PC-9 (cell line): ENCODE results near the gene BTBD19. TPM values are rescaled to one million over a fixed set of nuclear protein-coding genes. Genes with fewer than 3 reads are reported as not detected.

ENCODE experiments used
- BruUV-seq: library from RNA; stranded (reverse); fragments of 400-500 nt; replicated peaks from 2 replicates; lab custom pipeline; 2021; lab: Mats Ljungman, UMichigan
- CTCF ChIA-PET: fragments of 300-600 bp; sonication (Branson Sonifier 250); formaldehyde crosslinking; loops from one replicate; lab custom pipeline; 2022; ENCODE audit warnings: antibody characterized with exemption; lab: Charles Lee
- POLR2A ChIA-PET: fragments of 300-600 bp; sonication (Branson Sonifier 250); formaldehyde crosslinking; loops from one replicate; lab custom pipeline; 2022; ENCODE audit warnings: antibody characterized with exemption; ENCODE audit not compliant: unreplicated experiment; lab: Charles Lee
- DNase-seq, 2 experiments: peaks; one replicate each; pipeline versions ENCODE4 v3.0.0 to v3.0.0-alpha.2; 2015 to 2022; ENCODE audit warnings: mixed read lengths in 1 of 2
- H2AFZ ChIP-seq: fragments of 200-600 bp; sonication (generic); 2 replicates; pipeline ENCODE4 v1.8.1; 2017; ENCODE audit warnings: antibody characterized with exemption
- H3F3A ChIP-seq: fragments of 200-600 bp; sonication (generic); 2 replicates; pipeline ENCODE4 v1.8.1; 2017; ENCODE audit warnings: antibody characterized with exemption, mild to moderate bottlenecking, low read depth; ENCODE audit not compliant: insufficient read depth
- H3K27ac ChIP-seq: fragments of 200-600 bp; sonication (generic); 2 replicates; pipeline ENCODE4 v1.6.1; 2016; ENCODE audit warnings: mixed run types
- H3K27me3 ChIP-seq: fragments of 200-600 bp; sonication (generic); 2 replicates; pipeline ENCODE4 v1.6.1; 2016; ENCODE audit warnings: low read depth, mixed run types; ENCODE audit not compliant: insufficient read depth
- H3K36me3 ChIP-seq: fragments of 200-600 bp; sonication (generic); 2 replicates; pipeline ENCODE4 v1.6.1; 2016; ENCODE audit warnings: low read depth, mixed run types
- H3K4me1 ChIP-seq: fragments of 200-600 bp; sonication (generic); replicated peaks from 2 replicates; pipeline ENCODE4 v1.6.1; 2016; ENCODE audit warnings: mixed run types; ENCODE audit not compliant: insufficient read depth
- H3K4me2 ChIP-seq: fragments of 200-600 bp; sonication (generic); 2 replicates; pipeline ENCODE4 v1.6.1; 2017; ENCODE audit warnings: mixed run types
- H3K4me3 ChIP-seq: fragments of 200-600 bp; sonication (generic); 2 replicates; pipeline ENCODE4 v1.6.1; 2016; ENCODE audit warnings: mixed run types
- H3K79me2 ChIP-seq: fragments of 200-600 bp; sonication (generic); 2 replicates; pipeline ENCODE4 v1.6.1; 2017; ENCODE audit warnings: low read depth, mixed run types
- H3K9me2 ChIP-seq: fragments of 200-600 bp; sonication (generic); 2 replicates; pipeline ENCODE4 v1.8.1; 2017; ENCODE audit warnings: mild to moderate bottlenecking; ENCODE audit not compliant: insufficient read depth
- H3K9me3 ChIP-seq: fragments of 200-600 bp; sonication (generic); 2 replicates; pipeline ENCODE4 v1.8.1; 2016; ENCODE audit warnings: low read depth; ENCODE audit not compliant: insufficient read depth
- H4K20me1 ChIP-seq: fragments of 200-600 bp; sonication (generic); 2 replicates; pipeline ENCODE4 v1.8.1; 2017; ENCODE audit not compliant: insufficient read depth
- EZH2 ChIP-seq: fragments of 200-600 bp; sonication (generic); IDR thresholded peaks from 2 replicates; pipeline ENCODE4 v1.8.0; 2017; ENCODE audit warnings: antibody characterized with exemption, low read depth
- intact Hi-C: fragments of 100-400 bp; cut with micrococcal nuclease; formaldehyde crosslinking; loops from one replicate; pipeline ENCODE4 v1.10.0; 2022; ENCODE audit not compliant: unreplicated experiment
- total RNA-seq: library from RNA; stranded (reverse); gene quantifications from 2 replicates; pipeline ENCODE4 v1.2.3, GENCODE V29; 2021
- TF ChIP-seq, protein P1 (sequence below): fragments of 200-600 bp; sonication (generic); conservative IDR thresholded peaks from 2 replicates; pipeline ENCODE4 v1.6.1; 2017; ENCODE audit warnings: mixed run types, antibody characterized with exemption, mild to moderate bottlenecking, moderate library complexity

The BTBD19 gene
- total RNA-seq, 1 experiment from 2014 or later: 6.2 TPM

DNA sequence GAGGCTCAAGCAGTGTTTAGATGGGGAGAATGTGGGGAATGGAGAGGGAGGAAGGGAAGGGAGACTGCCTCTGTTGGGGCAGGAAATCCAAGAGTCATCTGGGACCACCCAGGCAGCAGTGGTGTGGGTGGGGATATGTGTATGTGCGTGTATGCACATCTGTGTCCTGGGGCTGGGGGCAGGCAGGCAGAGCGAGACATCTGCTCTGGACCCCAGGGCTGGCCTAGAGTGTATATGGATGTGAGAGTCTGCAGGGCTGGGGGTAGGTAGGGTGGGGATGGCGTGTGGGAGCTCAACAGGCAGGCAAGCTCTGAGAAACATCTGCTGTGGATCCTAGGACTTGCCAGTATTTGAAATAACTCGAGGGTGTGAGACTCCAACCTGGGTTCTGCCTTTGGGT is 31.3 kb downstream of the BTBD19 start:
- Histone ChIP-seq H2AFZ (no peak overlapping the region), H3K9me3 (no peaks in the 10 kb centered on the region), H3K4me2 (no peak overlapping the region), H3K4me3 (no peak overlapping the region), H3K4me1 (no peaks in the 10 kb centered on the region), H3K27ac (no peak overlapping the region), H3F3A (peaks cover 4% of the 10 kb centered on the region), H3K27me3 (no peaks in the 10 kb centered on the region), H3K79me2 (no peaks in the 10 kb centered on the region), H3K9me2 (no peaks in the 10 kb centered on the region), H3K36me3 (no peaks in the 10 kb centered on the region), H4K20me1 (no peaks in the 10 kb centered on the region)
- intact Hi-C loops: loop anchor here (5.0 kb wide), 2 partner anchors 648 to 733 kb away; no protein-coding TSS in a partner anchor
- POLR2A ChIA-PET: no interaction called here
- no peak for DNase-seq
- BruUV-seq: no TSS peak
- CTCF ChIA-PET: no interaction called here
- TF ChIP-seq EZH2: no peak

DNA sequence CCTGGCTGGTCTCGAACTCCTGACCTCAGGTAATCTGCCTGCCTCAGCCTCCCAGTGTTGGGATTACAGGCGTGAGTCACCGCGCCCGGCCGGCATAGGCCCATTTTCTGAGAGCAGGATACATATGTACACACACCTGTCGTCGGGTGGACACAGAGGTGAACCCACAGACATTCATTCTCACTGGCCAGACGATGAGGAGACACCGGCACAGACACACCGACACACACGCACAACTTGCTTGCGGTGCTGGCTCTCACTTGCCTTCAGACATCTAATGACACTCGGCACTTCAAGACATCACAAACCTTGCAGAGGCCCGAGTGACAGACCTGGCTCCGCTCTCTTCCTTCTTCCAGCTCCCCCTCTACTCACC is 34.2 kb downstream of the BTBD19 start:
- H3K79me2 ChIP-seq: no peaks in the 10 kb centered on the region
- H3K4me1 ChIP-seq: no peaks in the 10 kb centered on the region
- H3K4me3 ChIP-seq: no peak overlapping the region
- TF ChIP-seq, protein P1, sequence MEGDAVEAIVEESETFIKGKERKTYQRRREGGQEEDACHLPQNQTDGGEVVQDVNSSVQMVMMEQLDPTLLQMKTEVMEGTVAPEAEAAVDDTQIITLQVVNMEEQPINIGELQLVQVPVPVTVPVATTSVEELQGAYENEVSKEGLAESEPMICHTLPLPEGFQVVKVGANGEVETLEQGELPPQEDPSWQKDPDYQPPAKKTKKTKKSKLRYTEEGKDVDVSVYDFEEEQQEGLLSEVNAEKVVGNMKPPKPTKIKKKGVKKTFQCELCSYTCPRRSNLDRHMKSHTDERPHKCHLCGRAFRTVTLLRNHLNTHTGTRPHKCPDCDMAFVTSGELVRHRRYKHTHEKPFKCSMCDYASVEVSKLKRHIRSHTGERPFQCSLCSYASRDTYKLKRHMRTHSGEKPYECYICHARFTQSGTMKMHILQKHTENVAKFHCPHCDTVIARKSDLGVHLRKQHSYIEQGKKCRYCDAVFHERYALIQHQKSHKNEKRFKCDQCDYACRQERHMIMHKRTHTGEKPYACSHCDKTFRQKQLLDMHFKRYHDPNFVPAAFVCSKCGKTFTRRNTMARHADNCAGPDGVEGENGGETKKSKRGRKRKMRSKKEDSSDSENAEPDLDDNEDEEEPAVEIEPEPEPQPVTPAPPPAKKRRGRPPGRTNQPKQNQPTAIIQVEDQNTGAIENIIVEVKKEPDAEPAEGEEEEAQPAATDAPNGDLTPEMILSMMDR: no peak
- TF ChIP-seq EZH2: no peak
- no peaks in the 10 kb centered on the region for H4K20me1 ChIP-seq
- POLR2A ChIA-PET: no interaction called here
- no peak for DNase-seq
- no peak overlapping the region for H3K27ac ChIP-seq
- no TSS peak for BruUV-seq
- no peaks in the 10 kb centered on the region for H3F3A ChIP-seq
- no peaks in the 10 kb centered on the region for H3K27me3 ChIP-seq
- H3K9me3 ChIP-seq: no peaks in the 10 kb centered on the region
- no peak overlapping the region for H3K4me2 ChIP-seq
- intact Hi-C loops: no loop called here
- CTCF ChIA-PET: no interaction called here
- H3K9me2 ChIP-seq: no peaks in the 10 kb centered on the region
- no peak overlapping the region for H2AFZ ChIP-seq
- no peaks in the 10 kb centered on the region for H3K36me3 ChIP-seq

DNA sequence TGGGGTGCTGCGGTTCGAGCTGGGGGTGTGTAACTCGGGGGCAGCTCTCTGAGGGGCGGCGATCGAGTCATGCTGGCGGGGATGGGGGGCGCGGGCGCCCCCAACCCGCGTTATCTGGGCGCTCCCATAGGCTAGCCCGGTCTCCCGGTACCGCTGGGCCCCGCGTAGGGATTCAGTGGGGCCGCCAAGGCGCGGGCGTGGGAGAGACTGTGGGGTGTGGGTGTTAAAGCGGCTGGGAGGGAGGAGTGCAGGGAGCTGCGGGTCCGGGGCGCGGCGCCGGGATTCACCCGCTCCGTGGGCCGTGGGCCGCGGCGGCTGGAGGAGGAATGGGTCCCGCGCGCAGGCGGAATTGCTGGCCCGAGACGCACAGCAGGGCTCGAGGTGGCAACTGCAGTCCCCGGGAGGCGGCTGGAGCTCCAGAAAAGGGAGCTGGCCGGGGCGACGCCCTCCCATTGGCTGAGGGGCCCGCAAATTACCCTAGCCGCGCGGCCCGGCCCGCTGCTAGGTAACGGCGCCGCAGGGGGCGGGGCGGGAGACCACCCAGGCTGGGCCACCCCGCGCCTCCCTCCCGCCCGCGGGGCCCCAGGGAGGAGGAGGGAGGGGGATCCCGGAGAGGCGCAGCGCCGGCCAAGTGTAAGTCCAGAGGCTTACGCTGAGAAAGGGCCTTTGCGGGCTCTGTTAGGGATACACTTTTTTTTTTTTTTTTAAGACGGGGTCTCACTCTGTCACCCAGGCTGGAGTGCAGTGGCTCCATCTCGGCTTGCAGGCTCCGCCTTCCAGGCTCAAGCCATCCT is 34.7 kb downstream of the BTBD19 start, which contains the start of gene PTCH2:
TSS of gene PTCH2 (minus strand) at position 392 of the 794 bp plus-strand sequence. CDS start at position 71, 321 bp downstream.
- H3K27me3 ChIP-seq: no peaks in the 10 kb centered on the region
- no peaks in the 10 kb centered on the region for H3K9me3 ChIP-seq
- no peak within 1 kb of the TSS for H3K4me2 ChIP-seq
- H3K4me1 ChIP-seq: no peaks in the 10 kb centered on the region
- ChIA-PET POLR2A (no interaction called here), CTCF (no interaction called here)
- no peak for DNase-seq
- no TSS peak for BruUV-seq
- H3K36me3 ChIP-seq: no peaks in the 10 kb centered on the region
- H2AFZ ChIP-seq: no peak within 1 kb of the TSS
- no peaks in the 10 kb centered on the region for H3F3A ChIP-seq
- no peaks in the 10 kb centered on the region for H3K9me2 ChIP-seq
- no peak within 1 kb of the TSS for H3K4me3 ChIP-seq
- H4K20me1 ChIP-seq: no peaks in the 10 kb centered on the region
- TF ChIP-seq, protein P1: no peak
- no peak for TF ChIP-seq EZH2
- no peak within 1 kb of the TSS for H3K27ac ChIP-seq
- intact Hi-C loops: no loop called here
- H3K79me2 ChIP-seq: no peaks in the 10 kb centered on the region
